ENCODE results near the gene MAP6.

Gene MAP6

DNA sequence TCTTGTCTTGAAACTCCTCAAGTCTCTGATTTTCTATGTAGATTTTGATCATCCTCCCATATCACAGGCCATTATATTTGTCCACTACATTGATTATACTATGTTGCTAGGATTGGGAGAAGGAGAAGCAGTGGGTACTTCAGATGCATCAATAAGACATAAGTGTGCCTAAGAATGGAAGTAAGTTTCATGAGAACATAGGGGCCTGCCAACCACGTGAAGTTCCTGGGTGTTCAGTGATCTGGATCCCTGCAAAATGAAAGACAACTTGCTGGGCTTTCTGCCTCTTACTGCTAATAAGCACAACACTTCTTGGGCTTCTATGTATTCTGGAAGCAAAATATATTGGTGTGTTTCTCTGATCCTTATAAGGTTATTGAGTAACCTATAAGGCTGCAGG, 89.0 kb downstream of the MAP6 start:
- no peak overlapping the region for H3K4me2 ChIP-seq (ENCODE audit: low read depth, low read length)

GRCh38 chr11:75578977-75579376, 89.9 kb downstream of the MAP6 start:
- Histone ChIP-seq H4K20me1 (ENCODE audit: insufficient read depth, low read length) (no peaks in the 10 kb centered on the region), H3K27me3 (replicated peaks; ENCODE audit: insufficient read depth, low read length) (peaks cover 24% of the 10 kb centered on the region), H3K79me2 (ENCODE audit: low read length) (no peaks in the 10 kb centered on the region), H3K9me2 (replicated peaks; ENCODE audit: insufficient read depth, low read length) (no peaks in the 10 kb centered on the region), H3K9ac (ENCODE audit: low read length) (no peak overlapping the region), H3K27ac (ENCODE audit: low read length) (no peak overlapping the region), H2AFZ (ENCODE audit: low read length) (no peak overlapping the region), H3K4me3 (ENCODE audit: low read length) (no peak overlapping the region), H3K36me3 (replicated peaks; ENCODE audit: insufficient read depth, low read length) (no peaks in the 10 kb centered on the region), H3F3A (ENCODE audit: insufficient read depth, low read length) (no peaks in the 10 kb centered on the region), H3K4me1 (ENCODE audit: low read length) (no peaks in the 10 kb centered on the region), H3K9me3 (replicated peaks; ENCODE audit: insufficient read depth, low read length) (no peaks in the 10 kb centered on the region), H3K4me2 (ENCODE audit: low read depth, low read length) (no peak overlapping the region)
- no peak for DNase-seq
- no peak for TF ChIP-seq EZH2phosphoT487 (IDR thresholded peaks at IDR 0.05; ENCODE audit: low read length)
- TF ChIP-seq EZH2 (optimal IDR thresholded peaks at IDR 0.05; ENCODE audit: low read depth, low read length) = no peak
- TF ChIP-seq, protein P1, sequence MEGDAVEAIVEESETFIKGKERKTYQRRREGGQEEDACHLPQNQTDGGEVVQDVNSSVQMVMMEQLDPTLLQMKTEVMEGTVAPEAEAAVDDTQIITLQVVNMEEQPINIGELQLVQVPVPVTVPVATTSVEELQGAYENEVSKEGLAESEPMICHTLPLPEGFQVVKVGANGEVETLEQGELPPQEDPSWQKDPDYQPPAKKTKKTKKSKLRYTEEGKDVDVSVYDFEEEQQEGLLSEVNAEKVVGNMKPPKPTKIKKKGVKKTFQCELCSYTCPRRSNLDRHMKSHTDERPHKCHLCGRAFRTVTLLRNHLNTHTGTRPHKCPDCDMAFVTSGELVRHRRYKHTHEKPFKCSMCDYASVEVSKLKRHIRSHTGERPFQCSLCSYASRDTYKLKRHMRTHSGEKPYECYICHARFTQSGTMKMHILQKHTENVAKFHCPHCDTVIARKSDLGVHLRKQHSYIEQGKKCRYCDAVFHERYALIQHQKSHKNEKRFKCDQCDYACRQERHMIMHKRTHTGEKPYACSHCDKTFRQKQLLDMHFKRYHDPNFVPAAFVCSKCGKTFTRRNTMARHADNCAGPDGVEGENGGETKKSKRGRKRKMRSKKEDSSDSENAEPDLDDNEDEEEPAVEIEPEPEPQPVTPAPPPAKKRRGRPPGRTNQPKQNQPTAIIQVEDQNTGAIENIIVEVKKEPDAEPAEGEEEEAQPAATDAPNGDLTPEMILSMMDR (IDR thresholded peaks at IDR 0.05; ENCODE audit: low read length) = no peak

More for the DNA sequence above, 89.0 kb downstream of the MAP6 start:
- no peaks in the 10 kb centered on the region for H3K9me2 ChIP-seq (replicated peaks; ENCODE audit: insufficient read depth, low read length)
- H3F3A ChIP-seq (ENCODE audit: insufficient read depth, low read length) = no peaks in the 10 kb centered on the region
- H3K27me3 ChIP-seq (replicated peaks; ENCODE audit: insufficient read depth, low read length) = peaks cover 19% of the 10 kb centered on the region
- no peak for DNase-seq
- H3K9ac ChIP-seq (ENCODE audit: low read length) = no peak overlapping the region
- H3K9me3 ChIP-seq (replicated peaks; ENCODE audit: insufficient read depth, low read length) = no peaks in the 10 kb centered on the region
- no peak overlapping the region for H2AFZ ChIP-seq (ENCODE audit: low read length)
- no peak overlapping the region for H3K27ac ChIP-seq (ENCODE audit: low read length)
- no peak overlapping the region for H3K4me3 ChIP-seq (ENCODE audit: low read length)
- no peaks in the 10 kb centered on the region for H3K36me3 ChIP-seq (replicated peaks; ENCODE audit: insufficient read depth, low read length)
- no peaks in the 10 kb centered on the region for H3K79me2 ChIP-seq (ENCODE audit: low read length)
- H4K20me1 ChIP-seq (ENCODE audit: insufficient read depth, low read length) = no peaks in the 10 kb centered on the region
- H3K4me1 ChIP-seq (ENCODE audit: low read length) = no peaks in the 10 kb centered on the region
- TF ChIP-seq, protein P1 (IDR thresholded peaks at IDR 0.05; ENCODE audit: low read length) = no peak
- TF ChIP-seq EZH2 (optimal IDR thresholded peaks at IDR 0.05; ENCODE audit: low read depth, low read length) = no peak
- no peak for TF ChIP-seq EZH2phosphoT487 (IDR thresholded peaks at IDR 0.05; ENCODE audit: low read length)

DNA sequence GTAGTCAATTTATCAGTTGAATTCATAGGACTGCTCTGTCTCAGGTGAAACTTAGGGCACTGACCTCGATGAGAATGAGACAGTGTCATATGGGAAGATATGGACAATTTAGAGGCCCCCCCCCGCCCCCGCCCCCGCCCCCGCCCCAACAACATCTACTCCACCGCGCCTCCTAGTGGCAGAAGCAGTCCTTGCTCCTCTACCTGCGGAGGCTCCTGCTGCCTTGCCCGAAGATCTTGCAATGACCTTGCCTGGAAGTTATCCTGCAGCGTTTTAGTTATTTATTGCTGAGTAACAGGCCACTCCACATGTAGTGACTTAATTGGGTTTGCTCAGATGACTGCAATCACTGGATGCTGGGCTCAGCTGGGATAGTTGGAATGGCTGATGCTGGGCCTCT, 91.6 kb downstream of the MAP6 start:
- Histone ChIP-seq H3K27me3 (replicated peaks; ENCODE audit: insufficient read depth, low read length) (peaks cover 34% of the 10 kb centered on the region), H3K4me2 (ENCODE audit: low read depth, low read length) (no peak overlapping the region), H3K9ac (ENCODE audit: low read length) (no peak overlapping the region), H3K27ac (ENCODE audit: low read length) (no peak overlapping the region), H3K4me1 (ENCODE audit: low read length) (no peaks in the 10 kb centered on the region), H3K79me2 (ENCODE audit: low read length) (no peaks in the 10 kb centered on the region), H3K9me2 (replicated peaks; ENCODE audit: insufficient read depth, low read length) (no peaks in the 10 kb centered on the region), H3K4me3 (ENCODE audit: low read length) (no peak overlapping the region), H3F3A (ENCODE audit: insufficient read depth, low read length) (no peaks in the 10 kb centered on the region), H4K20me1 (ENCODE audit: insufficient read depth, low read length) (no peaks in the 10 kb centered on the region), H2AFZ (ENCODE audit: low read length) (no peak overlapping the region), H3K36me3 (replicated peaks; ENCODE audit: insufficient read depth, low read length) (no peaks in the 10 kb centered on the region), H3K9me3 (replicated peaks; ENCODE audit: insufficient read depth, low read length) (no peaks in the 10 kb centered on the region)
- TF ChIP-seq, protein P1 (IDR thresholded peaks at IDR 0.05; ENCODE audit: low read length) = peak; percentile 19; the same call in 1 of the 2 replicates
- no peak for TF ChIP-seq EZH2phosphoT487 (IDR thresholded peaks at IDR 0.05; ENCODE audit: low read length)
- DNase-seq = peak; percentile 12

Measured in MM.1S (cell line).